DMS 273 treated with DMSO at 0.1 percent for 48 hours (cell line): ENCODE measurements around the gene DGCR6L.
"Not testable (repeated sequence)": the region's sequence is repeated elsewhere in the genome, so short reads cannot be mapped to it uniquely, and the experiment has no call there.

Experiments used
- DNase-seq: peaks from one replicate; lab custom pipeline; 2025; lab: John Stamatoyannopoulos, UW

Gene DGCR6L

GRCh38 chr22:20325996-20326395 is 6.1 kb upstream of the DGCR6L start:
- not testable (repeated sequence) for DNase-seq

- no peak for DNase-seq
Measured at GRCh38 chr22:20324139-20324516, 4.3 kb upstream of the DGCR6L start.

- not testable (repeated sequence) for DNase-seq
Measured at GRCh38 chr22:20321552-20322211, 1.8 kb upstream of the DGCR6L start.

GRCh38 chr22:20320659-20321551 is 1.0 kb upstream of the DGCR6L start:
- not testable (repeated sequence) for DNase-seq

- DNase-seq: no peak
Measured at GRCh38 chr22:20319041-20319744, 667 bp downstream of the DGCR6L start.

GRCh38 chr22:20318043-20318688 is 1.7 kb downstream of the DGCR6L start:
- DNase-seq: not testable (repeated sequence)

GRCh38 chr22:20317402-20318042 is 2.3 kb downstream of the DGCR6L start:
- not testable (repeated sequence) for DNase-seq

- no peak for DNase-seq
Measured at GRCh38 chr22:20316844-20317401, 2.9 kb downstream of the DGCR6L start.

GRCh38 chr22:20316217-20316843 is 3.5 kb downstream of the DGCR6L start:
- DNase-seq: no peak

GRCh38 chr22:20315337-20316216 is 4.3 kb downstream of the DGCR6L start:
- no peak for DNase-seq

- DNase-seq: not testable (repeated sequence)
Measured at GRCh38 chr22:20314741-20315336, 5.0 kb downstream of the DGCR6L start.

- DNase-seq: not testable (repeated sequence)
Measured at GRCh38 chr22:20314206-20314605, 5.7 kb downstream of the DGCR6L start.

- not testable (repeated sequence) for DNase-seq
Measured at GRCh38 chr22:20313306-20314077, 6.4 kb downstream of the DGCR6L start.

- DNase-seq: no peak
Measured at GRCh38 chr22:20312396-20313191, 7.3 kb downstream of the DGCR6L start.

GRCh38 chr22:20311249-20312062 is 8.4 kb downstream of the DGCR6L start:
- DNase-seq: not testable (repeated sequence)

GRCh38 chr22:20310773-20311172 is 9.1 kb downstream of the DGCR6L start:
- DNase-seq: not testable (repeated sequence)

- not testable (repeated sequence) for DNase-seq
Measured at GRCh38 chr22:20310180-20310579, 9.7 kb downstream of the DGCR6L start.
